CD8-positive, alpha-beta memory T cell (primary cell): ENCODE measurements around the gene CLIP4. TPM values are rescaled to one million over a fixed set of nuclear protein-coding genes. Genes with fewer than 3 reads are reported as not detected.

Experiments
- CTCF ChIA-PET: fragments of 350-600 bp; sonication (Branson Sonifier 250); formaldehyde crosslinking; loops from one replicate; lab custom pipeline; 2021; ENCODE audit warnings: antibody characterized with exemption; lab: Charles Lee
- POLR2A ChIA-PET: fragments of 350-600 bp; sonication (Branson Sonifier 250); formaldehyde crosslinking; loops from one replicate; lab custom pipeline; 2021; ENCODE audit warnings: antibody characterized with exemption; lab: Charles Lee
- DNase-seq, 5 donors: peaks; one replicate each; pipeline versions ENCODE4 v3.0.0 to v3.0.0-alpha.2; 2020 to 2022; ENCODE audit warnings: mixed read lengths in 1 of 5
- H3K27ac ChIP-seq: one replicate; pipeline ENCODE4 v1.7.0; 2013; ENCODE audit warnings: low read depth, mild to moderate bottlenecking, low read length, moderate library complexity
- H3K27me3 ChIP-seq: 2 replicates; pipeline ENCODE4 v1.7.0; 2013; ENCODE audit warnings: low read length, mild to moderate bottlenecking; ENCODE audit not compliant: insufficient read depth, poor library complexity, severe bottlenecking
- H3K36me3 ChIP-seq: 2 replicates; pipeline ENCODE4 v1.7.0; 2013; ENCODE audit warnings: mild to moderate bottlenecking, low read length, moderate library complexity; ENCODE audit not compliant: insufficient read depth
- H3K4me1 ChIP-seq: 2 replicates; pipeline ENCODE4 v1.7.0; 2013; ENCODE audit warnings: mild to moderate bottlenecking, low read length, moderate library complexity; ENCODE audit not compliant: insufficient read depth
- H3K4me3 ChIP-seq: 2 replicates; pipeline ENCODE4 v1.7.0; 2013; ENCODE audit warnings: mild to moderate bottlenecking, low read length
- H3K9me3 ChIP-seq: 2 replicates; pipeline ENCODE4 v1.7.0; 2013; ENCODE audit warnings: mild to moderate bottlenecking, low read length
- H3K27ac Mint-ChIP-seq, 8 donors: one replicate each; pipeline ENCODE4 v1.8.0; 2020 to 2021; ENCODE audit warnings: mixed read lengths in 8 of 8, mild to moderate bottlenecking in 6 of 8, inconsistent platforms in 3 of 8, moderate library complexity in 3 of 8
- H3K27me3 Mint-ChIP-seq, 2 donors: one replicate each; pipeline ENCODE4 v1.8.0; 2020 to 2021; ENCODE audit warnings: mixed read lengths in 2 of 2, mild to moderate bottlenecking in 1 of 2, moderate library complexity in 1 of 2
- H3K36me3 Mint-ChIP-seq, 3 donors: one replicate each; pipeline ENCODE4 v1.8.0; 2020 to 2021; ENCODE audit warnings: mixed read lengths in 3 of 3, inconsistent platforms in 1 of 3, mild to moderate bottlenecking in 1 of 3
- H3K4me1 Mint-ChIP-seq, 3 donors: one replicate each; pipeline ENCODE4 v1.8.0; 2020 to 2021; ENCODE audit warnings: mixed read lengths in 3 of 3, inconsistent platforms in 1 of 3, mild to moderate bottlenecking in 1 of 3
- H3K4me3 Mint-ChIP-seq, 7 donors: one replicate each; pipeline ENCODE4 v1.8.0; 2020 to 2021; ENCODE audit warnings: mixed read lengths in 7 of 7, mild to moderate bottlenecking in 6 of 7, moderate library complexity in 4 of 7, inconsistent platforms in 2 of 7
- H3K9me3 Mint-ChIP-seq, 5 donors: one replicate each; pipeline ENCODE4 v1.8.0; 2020 to 2022; ENCODE audit warnings: mixed read lengths in 5 of 5, mild to moderate bottlenecking in 3 of 5, moderate library complexity in 2 of 5, inconsistent platforms in 1 of 5
- polyA plus RNA-seq: library from polyadenylated mRNA; unstranded; fragments of 300-500 nt; fragmentation: Illumina TruSeq; gene quantifications from one replicate; pipeline ENCODE4 v1.2.3, GENCODE V29; 2021
- total RNA-seq, 2 experiments: library from RNA; stranded (reverse); gene quantifications; one replicate each; pipeline ENCODE4 v1.2.3, GENCODE V29; 2021

Gene CLIP4
- total and polyA plus RNA-seq, 3 experiments from 2014 or later, result 20.5 to 35.8 (median 22.3) TPM

- CTCF ChIA-PET, result interaction anchor here (1.0 kb wide), 1 partner anchor 152 kb away, joined by 3 read pairs; no protein-coding TSS in a partner anchor
- DNase-seq, result no peak
- POLR2A ChIA-PET, result no interaction called here
- no peak overlapping the region for H3K4me3 ChIP-seq
- Mint-ChIP-seq H3K4me1 (peaks cover 27 to 36% (median 35%) of the 10 kb centered on the region in 3 donors), H3K27me3 (no peaks in the 10 kb centered on the region), H3K27ac (no peak overlapping the region), H3K9me3 (no peaks in the 10 kb centered on the region), H3K36me3 (peaks cover 24 to 74% (median 31%) of the 10 kb centered on the region in 3 donors), H3K4me3 (no peak overlapping the region)
- H3K27me3 ChIP-seq, result no peaks in the 10 kb centered on the region
- H3K9me3 ChIP-seq, result no peaks in the 10 kb centered on the region
- no peaks in the 10 kb centered on the region for H3K4me1 ChIP-seq
- H3K36me3 ChIP-seq, result peaks cover 4% of the 10 kb centered on the region
- no peak overlapping the region for H3K27ac ChIP-seq
These were observed 28.4 kb downstream of the CLIP4 start for GRCh38 chr2:29143657-29144056.

DNA sequence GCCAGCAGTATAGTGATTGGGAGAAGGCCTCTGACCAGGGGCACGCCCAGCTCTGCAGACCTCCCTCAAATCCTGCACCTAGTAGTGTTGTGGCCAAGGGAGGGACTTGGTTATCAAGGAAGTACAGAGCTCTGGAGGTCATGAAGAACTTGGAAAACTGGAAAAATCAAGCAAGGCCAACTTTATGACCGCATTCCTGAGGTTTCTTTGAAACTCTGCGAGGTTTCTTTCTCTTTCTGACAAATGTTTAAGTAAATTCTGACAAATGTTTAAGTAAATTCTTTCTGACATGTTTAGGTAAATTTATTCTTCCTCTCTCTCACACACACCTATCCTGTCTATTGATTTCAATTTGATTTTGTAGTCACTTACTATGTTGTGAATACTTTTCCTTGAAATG, 31.0 kb downstream of the CLIP4 start:
- Mint-ChIP-seq H3K4me1 (peaks cover 10 to 17% (median 14%) of the 10 kb centered on the region in 3 donors), H3K27ac (peak overlapping the region in 1 of 8 donors; percentile 41), H3K4me3 (no peak overlapping the region), H3K36me3 (peaks cover 10 to 70% (median 19%) of the 10 kb centered on the region in 3 donors), H3K9me3 (no peaks in the 10 kb centered on the region), H3K27me3 (no peaks in the 10 kb centered on the region)
- ChIA-PET POLR2A (no interaction called here), CTCF (no interaction called here)
- no peak for DNase-seq
- H3K36me3 ChIP-seq, result peaks cover 4% of the 10 kb centered on the region
- no peaks in the 10 kb centered on the region for H3K27me3 ChIP-seq
- no peak overlapping the region for H3K4me3 ChIP-seq
- H3K27ac ChIP-seq, result no peak overlapping the region
- no peaks in the 10 kb centered on the region for H3K9me3 ChIP-seq
- H3K4me1 ChIP-seq, result no peaks in the 10 kb centered on the region

DNA sequence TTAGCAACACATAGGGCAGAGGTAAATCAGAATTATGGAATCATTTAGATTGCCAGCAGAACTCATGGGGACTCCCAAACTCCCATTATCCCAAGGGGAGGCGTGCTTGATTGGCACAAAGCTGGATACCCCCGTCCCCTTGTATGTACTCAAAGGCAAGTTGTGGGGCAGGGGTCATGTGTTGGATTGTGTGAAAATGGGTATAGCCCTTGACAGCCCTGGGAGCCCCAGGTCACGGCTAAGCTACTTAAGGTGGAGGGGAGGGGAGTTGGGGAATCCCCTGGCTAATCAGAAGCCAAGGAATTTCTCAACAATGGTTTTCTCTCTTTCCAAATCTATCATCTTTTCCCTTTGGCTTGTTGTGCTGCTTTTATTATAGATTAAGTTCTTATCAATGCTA, 32.7 kb downstream of the CLIP4 start:
- Mint-ChIP-seq H3K27ac (no peak overlapping the region), H3K4me1 (peaks cover 2 to 9% (median 5%) of the 10 kb centered on the region in 3 donors), H3K36me3 (peaks cover 16 to 71% (median 24%) of the 10 kb centered on the region in 3 donors), H3K4me3 (no peak overlapping the region), H3K27me3 (no peaks in the 10 kb centered on the region), H3K9me3 (no peaks in the 10 kb centered on the region)
- Histone ChIP-seq H3K4me1 (no peaks in the 10 kb centered on the region), H3K27me3 (no peaks in the 10 kb centered on the region), H3K9me3 (no peaks in the 10 kb centered on the region), H3K27ac (no peak overlapping the region), H3K36me3 (peaks cover 7% of the 10 kb centered on the region), H3K4me3 (no peak overlapping the region)
- ChIA-PET POLR2A (no interaction called here), CTCF (interaction anchor here (1.9 kb wide), 1 partner anchor 192 kb away, joined by 5 read pairs; no protein-coding TSS in a partner anchor)
- DNase-seq, result no peak

GRCh38 chr2:29154610-29155009, 39.4 kb downstream of the CLIP4 start:
- Mint-ChIP-seq H3K36me3 (peaks cover 20 to 83% (median 40%) of the 10 kb centered on the region in 3 donors), H3K4me1 (peaks cover 4 to 14% (median 6%) of the 10 kb centered on the region in 3 donors), H3K4me3 (peak overlapping the region in 2 of 7 donors; percentile 14 to 32), H3K27me3 (no peaks in the 10 kb centered on the region), H3K9me3 (no peaks in the 10 kb centered on the region), H3K27ac (peak overlapping the region in 4 of 8 donors; percentile 29 to 85 (median 68))
- no peak overlapping the region for H3K4me3 ChIP-seq
- POLR2A ChIA-PET, result interaction anchor here (0.8 kb wide), 1 partner anchor 24 kb away, joined by 3 read pairs; no protein-coding TSS in a partner anchor
- H3K4me1 ChIP-seq, result no peaks in the 10 kb centered on the region
- H3K9me3 ChIP-seq, result no peaks in the 10 kb centered on the region
- H3K27me3 ChIP-seq, result no peaks in the 10 kb centered on the region
- no peak for DNase-seq
- peaks cover 36% of the 10 kb centered on the region for H3K36me3 ChIP-seq
- CTCF ChIA-PET, result no interaction called here
- no peak overlapping the region for H3K27ac ChIP-seq

DNA sequence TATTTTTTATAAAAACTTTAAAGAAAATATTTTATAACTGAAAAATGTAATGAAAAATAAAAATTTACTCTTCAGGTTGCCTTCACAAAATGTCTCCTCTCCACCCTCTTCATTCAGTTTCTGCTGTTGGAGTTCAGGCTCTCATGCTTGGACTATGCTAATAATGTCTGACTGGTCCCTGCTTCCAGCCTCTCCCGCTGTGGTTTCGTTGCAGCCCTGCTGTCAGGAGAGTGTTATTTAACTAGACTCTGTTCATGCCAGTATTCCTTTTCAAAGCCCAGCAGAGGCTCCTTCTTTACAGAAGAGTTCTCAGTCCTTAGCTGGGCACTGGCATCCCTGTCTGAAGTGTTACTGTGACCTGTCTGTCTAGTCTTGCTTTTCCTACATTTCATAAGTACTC, 40.4 kb downstream of the CLIP4 start:
- H3K27me3 ChIP-seq, result no peaks in the 10 kb centered on the region
- Mint-ChIP-seq H3K27ac (peak overlapping the region in 4 of 8 donors; percentile 33 to 77 (median 48)), H3K36me3 (peaks cover 20 to 86% (median 42%) of the 10 kb centered on the region in 3 donors), H3K4me1 (peaks cover 4 to 11% (median 6%) of the 10 kb centered on the region in 3 donors), H3K4me3 (no peak overlapping the region), H3K9me3 (no peaks in the 10 kb centered on the region), H3K27me3 (no peaks in the 10 kb centered on the region)
- CTCF ChIA-PET, result no interaction called here
- H3K4me3 ChIP-seq, result no peak overlapping the region
- H3K27ac ChIP-seq, result no peak overlapping the region
- peaks cover 41% of the 10 kb centered on the region for H3K36me3 ChIP-seq
- POLR2A ChIA-PET, result no interaction called here
- H3K4me1 ChIP-seq, result no peaks in the 10 kb centered on the region
- no peaks in the 10 kb centered on the region for H3K9me3 ChIP-seq
- DNase-seq, result no peak

GRCh38 chr2:29157131-29157530, 41.9 kb downstream of the CLIP4 start:
- Histone ChIP-seq H3K27me3 (no peaks in the 10 kb centered on the region), H3K36me3 (peaks cover 41% of the 10 kb centered on the region), H3K9me3 (no peaks in the 10 kb centered on the region), H3K4me1 (no peaks in the 10 kb centered on the region), H3K27ac (no peak overlapping the region), H3K4me3 (no peak overlapping the region)
- Mint-ChIP-seq H3K9me3 (no peaks in the 10 kb centered on the region), H3K27me3 (no peaks in the 10 kb centered on the region), H3K4me1 (peaks cover 4 to 11% (median 6%) of the 10 kb centered on the region in 3 donors), H3K4me3 (no peak overlapping the region), H3K27ac (no peak overlapping the region), H3K36me3 (peaks cover 20 to 92% (median 44%) of the 10 kb centered on the region in 3 donors)
- POLR2A ChIA-PET, result no interaction called here
- DNase-seq, result no peak
- CTCF ChIA-PET, result no interaction called here

- no peak for DNase-seq
- no peak overlapping the region for H3K4me3 Mint-ChIP-seq
- H3K36me3 Mint-ChIP-seq, result peaks cover 12 to 90% (median 38%) of the 10 kb centered on the region in 3 donors
- no peak overlapping the region for H3K27ac ChIP-seq
- H3K9me3 Mint-ChIP-seq, result no peaks in the 10 kb centered on the region
- H3K9me3 ChIP-seq, result no peaks in the 10 kb centered on the region
- CTCF ChIA-PET, result no interaction called here
- no peak overlapping the region for H3K4me3 ChIP-seq
- peaks cover 4 to 16% (median 6%) of the 10 kb centered on the region in 3 donors for H3K4me1 Mint-ChIP-seq
- no peaks in the 10 kb centered on the region for H3K4me1 ChIP-seq
- H3K27me3 ChIP-seq, result no peaks in the 10 kb centered on the region
- peak overlapping the region in 5 of 8 donors; percentile 19 to 64 (median 43) for H3K27ac Mint-ChIP-seq
- peaks cover 27% of the 10 kb centered on the region for H3K36me3 ChIP-seq
- H3K27me3 Mint-ChIP-seq, result no peaks in the 10 kb centered on the region
- POLR2A ChIA-PET, result no interaction called here
These were observed 43.9 kb downstream of the CLIP4 start for GRCh38 chr2:29159125-29159524.

- Histone ChIP-seq H3K9me3 (no peaks in the 10 kb centered on the region), H3K36me3 (peaks cover 18% of the 10 kb centered on the region), H3K27me3 (no peaks in the 10 kb centered on the region), H3K4me1 (no peaks in the 10 kb centered on the region), H3K27ac (no peak overlapping the region), H3K4me3 (no peak overlapping the region)
- CTCF ChIA-PET, result no interaction called here
- H3K4me1 Mint-ChIP-seq, result peaks cover 0 to 6% (median 2%) of the 10 kb centered on the region in 3 donors
- DNase-seq, result no peak
- H3K27ac Mint-ChIP-seq, result no peak overlapping the region
- no peaks in the 10 kb centered on the region for H3K9me3 Mint-ChIP-seq
- H3K4me3 Mint-ChIP-seq, result no peak overlapping the region
- POLR2A ChIA-PET, result no interaction called here
- H3K27me3 Mint-ChIP-seq, result no peaks in the 10 kb centered on the region
- H3K36me3 Mint-ChIP-seq, result peaks cover 12 to 87% (median 35%) of the 10 kb centered on the region in 3 donors
These were observed 45.0 kb downstream of the CLIP4 start for GRCh38 chr2:29160184-29160583.
